Effector CD4-positive, alpha-beta T cell (primary cell): ENCODE measurements around the gene TEX22.

ENCODE experiments used
- DNase-seq: peaks from one replicate; pipeline ENCODE4 v3.0.0-alpha.2; 2020

The TEX22 gene

DNA sequence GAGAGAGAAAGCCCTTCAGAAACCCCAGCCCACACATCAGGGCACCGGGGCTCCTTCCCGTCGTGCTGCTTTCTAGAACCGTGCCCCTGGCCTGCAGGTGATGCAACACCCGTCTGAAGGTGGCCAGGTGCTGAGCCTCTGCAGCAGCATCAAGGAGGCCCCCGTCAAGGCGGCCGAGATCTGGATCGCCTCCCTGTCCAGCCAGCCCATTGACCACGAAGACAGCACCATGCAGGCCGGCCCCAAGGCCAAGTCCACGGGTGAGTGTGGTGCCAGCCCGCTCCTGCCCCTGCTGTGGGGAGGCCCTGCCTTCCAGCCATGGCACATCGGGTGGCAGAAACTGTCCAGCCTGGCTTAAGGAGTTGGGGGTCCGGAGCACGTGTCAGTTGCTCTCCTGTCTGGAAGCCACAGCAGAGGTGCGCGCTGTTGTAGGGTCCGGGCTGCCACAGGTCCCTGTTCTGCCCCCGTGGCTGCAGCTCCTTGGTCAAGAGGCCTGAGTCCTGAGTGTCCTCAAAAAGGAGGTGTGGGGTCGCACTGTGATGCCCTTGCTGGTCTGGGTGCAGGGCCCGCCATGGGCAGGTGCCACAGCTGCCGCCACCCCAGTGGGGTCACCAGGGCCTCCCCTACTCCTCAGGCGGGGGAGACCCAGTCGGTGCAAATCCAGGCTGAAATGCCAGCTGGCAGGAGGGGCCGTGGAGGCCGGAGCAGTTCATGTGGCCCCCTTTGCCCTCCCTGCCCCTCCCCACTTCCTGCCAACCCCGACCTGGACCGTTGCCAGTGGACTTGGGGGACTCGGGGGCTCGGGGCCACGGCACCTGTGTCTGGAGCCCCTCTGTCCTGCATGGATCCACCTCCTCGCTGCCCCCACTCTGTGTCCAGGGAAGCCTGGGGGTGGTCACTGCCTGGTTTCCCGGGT is 31.0 kb upstream of the TEX22 start:
- no peak for DNase-seq

DNA sequence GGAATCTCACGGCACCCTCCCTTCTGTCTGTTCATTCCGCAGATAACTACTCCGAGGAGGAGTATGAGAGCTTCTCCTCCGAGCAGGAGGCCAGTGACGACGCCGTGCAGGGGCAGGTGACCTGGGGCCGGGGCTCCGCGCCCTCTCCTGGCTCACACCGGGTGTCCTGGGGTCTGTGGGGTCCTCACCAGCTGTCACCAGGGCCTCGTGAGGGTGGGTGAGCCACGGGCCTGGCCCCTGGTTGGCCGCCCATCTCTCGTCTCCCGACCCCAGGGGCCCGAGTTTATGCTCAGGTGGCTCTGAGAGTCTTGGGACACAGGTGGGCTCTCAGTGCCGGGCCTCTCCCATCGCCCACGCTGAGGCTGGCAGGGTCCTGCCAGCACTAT is 30.3 kb upstream of the TEX22 start:
- no peak for DNase-seq

DNA sequence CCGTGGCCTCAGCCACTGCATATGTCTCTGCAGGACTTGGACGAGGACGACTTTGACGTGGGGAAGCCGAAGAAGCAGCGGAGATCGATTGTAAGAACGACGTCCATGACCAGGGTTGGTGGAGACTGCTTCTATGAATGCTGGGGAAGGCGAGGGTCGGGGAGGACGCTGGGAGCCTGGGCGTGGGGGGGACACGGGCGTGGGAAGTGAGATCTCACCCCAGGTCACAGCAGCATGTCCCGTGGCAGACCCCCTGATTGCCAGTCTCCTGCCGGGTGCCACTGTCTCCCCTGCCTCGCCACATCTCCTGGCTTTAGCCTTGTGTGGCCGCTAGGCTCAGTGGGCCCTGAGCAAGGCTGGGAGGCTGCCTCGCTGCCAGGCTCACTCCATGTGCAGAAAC is 29.9 kb upstream of the TEX22 start:
- DNase-seq, result no peak

DNA sequence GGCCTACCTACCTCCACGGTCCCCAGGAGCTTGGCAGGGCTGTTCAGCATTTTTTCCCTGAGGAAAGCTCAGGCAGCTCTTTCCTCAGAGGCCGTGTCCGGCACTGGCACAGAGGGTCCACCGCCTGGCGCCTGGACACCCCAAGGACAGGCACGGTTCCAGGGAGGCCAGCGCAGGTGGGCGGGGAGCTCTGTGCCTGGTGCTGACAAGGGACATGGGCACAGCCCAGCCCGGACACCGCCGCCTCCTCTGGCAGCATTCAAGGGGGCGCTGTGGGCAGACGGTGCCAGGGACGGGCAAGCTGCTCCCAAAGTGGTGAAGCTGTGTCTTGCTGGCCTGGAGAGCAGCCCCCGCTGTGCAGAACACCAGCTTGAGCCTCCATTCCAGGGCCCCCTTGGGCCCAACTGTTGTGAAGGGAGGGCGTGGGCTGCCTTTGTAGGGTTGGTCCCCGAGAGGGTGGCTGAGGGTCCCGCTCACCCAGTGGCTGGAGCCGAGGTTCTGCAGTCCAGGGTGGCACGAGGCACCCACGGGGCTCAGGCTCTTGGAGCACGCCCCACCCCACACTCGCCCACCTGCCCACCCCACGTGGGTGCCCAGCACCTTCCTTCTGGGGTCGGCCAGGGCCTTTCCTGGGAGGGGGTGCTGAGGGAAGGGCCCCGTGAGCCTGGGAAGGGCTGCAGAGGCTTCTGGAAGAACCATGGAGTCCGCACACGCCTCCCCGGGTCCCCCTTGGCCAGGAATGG is 29.3 kb upstream of the TEX22 start:
- DNase-seq, result no peak

DNA sequence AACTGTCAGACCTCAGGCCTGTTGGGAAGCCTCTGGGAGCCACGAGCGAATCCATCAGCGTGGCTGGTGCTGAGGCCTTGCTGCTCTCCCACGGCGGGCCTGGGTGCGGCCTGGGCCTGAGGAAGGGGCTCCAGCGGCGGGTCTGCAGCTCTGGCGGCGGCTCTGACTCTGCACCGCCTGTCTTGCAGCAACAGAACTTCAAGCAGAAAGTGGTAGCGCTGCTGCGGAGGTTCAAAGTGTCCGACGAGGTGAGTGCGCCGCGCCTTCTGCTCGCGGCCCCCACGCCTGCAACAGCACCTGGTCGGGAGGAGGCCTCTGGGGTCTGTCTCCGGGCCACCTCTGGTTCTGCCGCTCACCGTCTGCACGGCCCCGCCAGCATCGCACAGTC is 28.7 kb upstream of the TEX22 start:
- no peak for DNase-seq

DNA sequence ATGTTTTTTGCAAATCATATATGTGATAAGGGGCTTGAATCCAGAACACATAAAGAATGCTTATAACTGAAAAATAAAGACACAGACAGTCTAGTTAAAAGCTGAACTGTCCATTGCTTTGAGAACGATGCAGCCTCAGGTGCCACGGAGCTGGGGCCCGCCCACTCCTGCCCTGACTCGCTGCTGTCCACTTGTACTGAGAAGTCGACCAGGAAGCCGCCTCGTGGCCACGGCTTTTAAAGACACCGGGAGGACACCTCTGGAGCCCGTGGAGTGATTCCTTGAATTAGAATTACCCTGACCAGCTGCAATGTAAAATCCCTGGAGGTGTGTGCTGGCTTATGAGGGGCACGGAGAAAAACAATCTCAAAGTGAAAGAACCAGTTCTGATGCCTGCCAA is 23.9 kb upstream of the TEX22 start:
- no peak for DNase-seq

DNA sequence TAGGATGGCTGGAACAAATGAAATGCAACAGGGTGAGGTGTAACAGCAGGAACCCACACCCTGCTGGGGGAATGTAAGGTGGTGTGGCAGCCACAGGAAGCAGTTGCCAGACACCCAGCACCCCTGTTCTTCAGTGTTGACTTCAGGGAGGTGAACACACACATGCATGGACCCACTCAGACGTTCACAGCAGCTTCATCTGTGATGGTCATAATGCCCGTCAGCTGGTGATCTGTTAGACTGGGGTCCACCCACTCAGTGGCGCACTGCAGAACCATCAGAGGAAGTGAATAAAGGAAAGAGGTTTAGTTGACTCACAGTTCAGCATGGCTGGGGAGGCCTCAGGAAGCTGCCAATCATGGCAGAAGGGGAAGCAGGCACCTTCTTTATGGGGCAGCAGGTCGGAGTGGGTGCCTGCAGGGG is 22.7 kb upstream of the TEX22 start:
- no peak for DNase-seq

DNA sequence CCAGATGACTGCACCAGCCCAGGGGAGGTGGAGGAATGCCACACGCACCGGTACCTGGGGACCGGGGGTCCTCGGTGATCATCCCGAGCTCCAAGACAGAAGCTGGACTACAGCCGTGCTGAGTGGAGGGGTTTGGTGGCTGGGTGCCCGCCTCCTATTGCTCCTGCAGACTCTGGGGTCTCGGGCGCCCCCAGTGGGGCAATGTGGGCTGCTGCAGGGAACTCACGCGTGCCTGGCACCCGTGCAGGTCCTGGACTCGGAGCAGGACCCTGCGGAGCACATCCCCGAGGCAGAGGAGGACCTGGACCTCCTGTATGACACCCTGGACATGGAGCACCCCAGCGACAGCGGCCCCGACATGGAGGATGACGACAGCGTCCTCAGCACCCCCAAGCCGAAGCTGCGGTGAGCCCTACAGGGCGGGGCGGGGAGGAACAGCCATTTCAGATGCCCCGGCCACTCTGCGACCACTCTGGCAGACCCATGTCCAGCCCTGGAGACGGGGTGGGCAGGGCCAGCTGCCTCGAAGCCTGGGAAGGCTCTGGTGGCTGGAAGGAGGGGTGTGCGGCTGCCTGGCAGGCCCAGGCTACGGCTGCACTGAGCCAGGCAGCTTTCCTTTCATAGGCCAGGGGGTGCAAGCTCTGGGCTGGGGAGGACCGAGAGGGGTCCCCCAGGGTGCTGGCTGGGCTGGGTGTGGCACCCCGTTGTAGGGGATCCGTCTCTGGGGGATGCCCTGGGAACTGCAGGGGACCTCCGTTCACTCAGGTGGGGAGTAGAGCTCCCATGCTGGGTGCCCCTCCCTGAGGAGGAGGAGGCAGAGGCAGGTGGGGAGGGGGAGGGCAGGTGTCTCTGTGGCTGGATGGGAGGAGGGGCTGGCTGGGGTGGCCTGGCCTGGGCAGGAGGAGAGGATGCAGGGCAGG is 21.6 kb upstream of the TEX22 start:
- no peak for DNase-seq

DNA sequence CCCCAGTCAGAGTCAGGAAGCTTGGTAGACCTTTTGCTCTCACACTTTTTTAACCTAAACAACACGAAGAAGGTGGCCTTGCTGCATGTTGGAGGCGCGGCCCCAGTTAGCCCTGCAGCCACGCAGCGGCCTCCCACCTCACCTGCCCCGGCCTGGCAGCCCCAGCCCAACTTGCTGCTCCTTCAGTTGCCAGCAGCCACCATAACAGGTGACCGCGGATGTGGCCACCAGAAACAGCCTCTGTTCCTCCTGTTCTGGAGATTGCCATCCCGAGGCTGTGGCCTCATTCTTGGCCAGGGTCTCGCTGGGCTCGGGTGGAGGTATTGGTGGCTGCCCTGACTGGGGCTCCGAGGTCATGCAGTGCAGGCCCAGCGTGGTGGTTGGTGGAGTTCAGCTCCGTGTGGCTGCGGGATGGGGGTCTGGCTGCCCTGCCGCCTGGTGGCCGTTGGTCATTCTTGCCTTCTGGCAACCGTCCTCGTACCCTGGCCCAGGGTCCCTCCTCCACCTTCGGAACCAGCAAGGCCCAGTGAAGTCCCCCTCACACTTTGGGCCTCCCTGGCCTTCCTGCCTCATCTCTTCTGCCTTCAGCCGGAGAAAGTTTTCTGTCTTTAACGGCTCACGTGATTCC is 20.7 kb upstream of the TEX22 start:
- DNase-seq, result no peak

DNA sequence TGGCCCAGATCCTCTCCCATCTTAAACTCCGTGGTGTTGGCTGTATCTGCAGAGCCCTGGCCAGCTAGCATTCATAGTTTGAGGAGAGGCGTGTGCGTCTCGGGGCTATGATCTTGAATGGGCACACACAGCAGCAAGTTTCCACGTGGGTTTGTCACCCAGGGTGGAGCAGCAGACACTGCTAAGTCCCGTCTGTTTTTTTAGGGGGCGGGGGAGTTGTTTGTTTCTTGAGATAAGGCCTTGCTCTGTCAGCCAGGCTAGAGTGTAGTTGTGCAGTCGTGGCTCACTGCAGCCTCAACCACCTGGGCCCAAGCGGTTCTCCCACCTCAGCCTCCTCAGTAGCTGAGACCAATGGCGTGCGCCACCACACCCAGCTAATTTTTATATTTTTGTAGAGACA is 20.1 kb upstream of the TEX22 start:
- DNase-seq, result no peak

DNA sequence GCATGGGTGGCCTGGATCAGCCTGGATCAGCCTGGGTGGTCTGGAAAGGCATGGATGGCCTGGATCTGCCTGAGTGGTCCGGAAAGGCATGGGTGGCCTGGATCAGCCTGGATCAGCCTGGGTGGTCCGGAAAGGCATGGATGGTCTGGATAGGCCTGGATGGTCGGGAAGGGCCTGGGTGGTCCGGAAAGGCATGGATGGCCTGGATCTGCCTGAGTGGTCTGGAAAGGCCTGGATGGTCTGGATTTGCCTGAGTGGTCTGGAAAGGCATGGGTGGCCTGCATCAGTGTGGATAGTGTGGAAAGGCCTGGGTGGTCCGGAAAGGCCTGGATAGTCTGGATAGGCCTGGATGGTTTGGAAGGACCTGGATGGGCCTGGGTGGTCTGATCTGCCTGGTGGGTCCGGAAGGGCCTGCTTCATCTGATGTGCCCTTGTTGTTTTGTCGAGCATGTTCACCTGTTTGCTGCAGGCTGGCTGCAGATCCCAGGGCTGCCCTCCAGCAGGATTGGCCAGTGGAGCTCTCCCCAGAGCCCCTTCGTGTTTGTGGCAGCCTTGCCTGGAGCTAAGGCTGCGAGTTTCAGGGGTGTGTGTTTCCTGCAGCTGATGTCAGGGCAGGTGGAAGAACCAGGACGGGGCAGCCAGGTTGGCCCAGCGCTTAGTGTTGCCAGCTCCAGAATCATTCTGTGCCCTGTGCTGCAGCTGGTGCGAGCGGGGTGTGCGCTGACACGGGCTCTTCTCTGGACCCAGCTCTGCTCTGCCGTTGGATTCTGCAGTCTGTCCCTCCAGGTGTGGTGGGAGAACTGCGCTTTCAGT is 19.3 kb upstream of the TEX22 start:
- DNase-seq, result no peak

DNA sequence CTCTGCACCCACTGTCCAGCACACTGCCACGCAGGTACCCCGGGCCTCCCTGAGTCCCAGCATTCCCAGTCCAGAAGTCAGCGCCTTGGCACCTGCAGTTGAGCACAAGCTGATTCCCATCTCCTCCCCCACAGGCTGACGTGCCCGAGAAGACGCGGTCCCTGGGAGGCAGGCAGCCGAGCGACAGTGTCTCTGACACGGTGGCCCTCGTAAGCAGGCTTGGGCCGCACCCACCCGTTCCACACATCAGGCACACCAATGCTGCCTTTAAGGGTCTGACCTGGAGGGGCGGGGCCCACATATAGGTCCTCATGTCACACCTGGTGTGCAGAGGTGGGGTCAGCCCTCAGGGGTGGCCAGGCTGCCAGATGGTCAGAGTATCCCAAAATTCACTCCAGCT is 18.4 kb upstream of the TEX22 start:
- DNase-seq, result no peak

DNA sequence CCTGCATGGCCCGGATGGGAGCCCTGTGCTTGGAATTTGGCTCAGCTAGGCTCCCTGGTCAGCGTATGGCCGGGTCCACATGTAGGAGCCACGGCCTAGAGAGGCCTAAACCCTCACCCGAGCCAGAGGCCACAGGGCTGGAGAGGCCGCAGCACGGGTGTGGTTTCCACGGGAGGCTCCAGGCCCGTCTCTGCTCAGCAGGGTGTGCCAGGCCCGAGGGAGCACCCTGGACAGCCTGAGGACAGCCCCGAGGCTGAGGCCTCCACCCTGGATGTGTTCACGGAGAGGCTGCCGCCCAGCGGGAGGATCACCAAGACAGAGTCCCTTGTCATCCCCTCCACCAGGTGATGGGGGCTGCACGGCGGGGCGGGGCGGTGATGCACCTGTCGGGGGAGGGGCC is 17.6 kb upstream of the TEX22 start:
- DNase-seq, result no peak

DNA sequence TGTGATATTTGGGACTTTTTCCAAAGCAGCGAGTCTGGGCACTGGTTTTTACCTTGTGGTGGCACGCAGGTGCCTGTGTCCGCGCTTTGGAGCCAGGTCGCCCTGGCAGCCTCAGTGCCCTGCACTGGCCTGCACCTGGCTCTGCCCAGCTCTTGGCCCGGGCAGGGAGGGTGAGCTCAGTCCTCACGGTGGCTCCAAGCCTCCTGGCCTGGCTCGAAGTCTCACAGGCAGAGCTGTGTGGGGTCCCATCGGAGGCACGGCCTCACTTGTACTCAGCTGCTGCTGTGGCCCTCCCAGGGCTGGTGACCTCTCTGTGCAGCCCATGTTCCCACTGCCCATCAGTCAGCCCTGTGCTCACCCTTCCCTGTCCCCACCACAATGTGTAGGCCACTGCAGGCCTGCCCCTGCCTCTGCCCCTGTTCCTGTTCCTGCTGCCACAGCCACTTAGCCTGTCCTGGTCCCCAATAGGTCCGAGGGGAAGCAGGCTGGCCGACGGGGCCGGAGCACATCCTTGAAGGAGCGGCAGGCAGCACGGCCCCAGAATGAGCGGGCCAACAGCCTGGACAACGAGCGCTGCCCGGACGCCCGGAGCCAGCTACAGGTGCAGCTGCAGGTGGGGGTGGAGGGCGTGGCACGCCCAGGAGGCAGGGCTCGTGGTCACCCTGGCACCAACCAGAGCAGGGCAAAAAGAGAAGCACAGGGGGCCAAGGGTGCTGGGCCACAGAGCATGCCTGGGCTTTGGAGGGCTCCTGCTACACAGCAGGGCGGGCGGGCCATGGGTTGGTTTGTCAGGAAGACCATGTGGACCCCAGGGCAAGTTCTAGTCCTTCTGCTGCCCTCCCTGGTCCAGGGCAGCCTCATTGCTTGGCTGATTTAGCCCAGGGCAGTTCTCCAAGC is 16.6 kb upstream of the TEX22 start:
- no peak for DNase-seq

DNA sequence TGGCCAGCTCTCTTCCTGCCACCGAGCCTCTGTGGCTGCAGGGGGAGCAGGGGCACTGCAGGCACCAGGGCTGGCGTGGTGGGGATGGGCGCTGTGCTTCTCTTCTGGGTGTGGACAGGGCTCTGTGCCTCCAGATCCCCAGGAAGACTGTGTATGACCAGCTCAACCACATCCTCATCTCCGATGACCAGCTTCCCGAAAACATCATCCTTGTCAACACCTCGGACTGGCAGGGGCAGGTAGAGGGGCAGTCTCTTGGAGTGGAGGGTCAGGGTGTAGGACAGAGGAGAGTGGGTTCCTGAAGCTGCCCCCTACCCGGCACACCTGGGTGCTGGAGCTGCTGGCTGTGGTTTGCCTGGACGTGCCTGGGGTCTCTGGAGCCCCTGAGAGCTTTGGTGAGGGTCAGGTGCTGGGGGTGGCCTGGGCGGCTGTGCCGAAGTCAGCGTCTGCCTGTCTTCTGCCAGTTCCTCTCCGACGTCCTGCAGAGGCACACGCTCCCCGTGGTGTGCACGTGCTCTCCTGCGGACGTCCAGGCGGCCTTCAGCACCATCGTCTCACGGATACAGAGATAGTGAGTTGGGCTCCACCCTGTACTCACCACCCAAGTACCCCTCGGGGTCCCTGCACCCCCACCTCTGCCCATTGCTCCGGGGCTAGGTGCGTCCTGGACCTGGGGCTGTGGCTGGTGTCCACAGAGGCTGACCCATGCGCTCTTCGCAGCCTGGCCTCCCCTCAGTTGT is 15.8 kb upstream of the TEX22 start:
- DNase-seq, result no peak

DNA sequence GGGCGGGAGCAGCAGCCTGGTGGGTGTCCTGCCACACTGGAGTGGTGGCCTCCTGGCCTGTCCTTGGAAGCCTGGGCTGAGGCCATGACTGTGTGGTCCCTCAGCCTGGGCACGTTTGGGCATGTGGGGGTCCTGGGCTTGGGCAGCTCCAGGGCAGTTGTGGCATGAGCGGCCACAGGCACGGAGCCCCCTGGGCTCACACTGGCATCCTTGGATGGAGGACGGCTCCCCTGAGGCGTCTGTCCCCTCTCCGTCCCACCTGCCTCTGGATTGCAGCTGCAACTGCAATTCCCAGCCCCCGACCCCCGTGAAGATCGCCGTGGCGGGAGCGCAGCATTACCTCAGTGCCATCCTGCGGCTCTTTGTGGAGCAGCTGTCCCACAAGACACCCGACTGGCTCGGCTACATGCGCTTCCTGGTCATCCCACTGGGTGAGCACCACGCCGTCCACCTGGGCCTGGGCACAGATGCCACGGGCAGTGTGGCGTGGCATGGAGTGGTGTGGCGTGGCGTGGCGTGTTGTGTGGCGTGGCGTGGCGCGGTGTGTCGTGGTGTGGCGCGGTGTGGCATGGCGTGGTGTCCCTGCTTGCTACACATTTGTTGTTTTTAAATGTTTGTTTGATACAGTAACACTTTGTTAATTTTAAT is 15.1 kb upstream of the TEX22 start:
- no peak for DNase-seq

DNA sequence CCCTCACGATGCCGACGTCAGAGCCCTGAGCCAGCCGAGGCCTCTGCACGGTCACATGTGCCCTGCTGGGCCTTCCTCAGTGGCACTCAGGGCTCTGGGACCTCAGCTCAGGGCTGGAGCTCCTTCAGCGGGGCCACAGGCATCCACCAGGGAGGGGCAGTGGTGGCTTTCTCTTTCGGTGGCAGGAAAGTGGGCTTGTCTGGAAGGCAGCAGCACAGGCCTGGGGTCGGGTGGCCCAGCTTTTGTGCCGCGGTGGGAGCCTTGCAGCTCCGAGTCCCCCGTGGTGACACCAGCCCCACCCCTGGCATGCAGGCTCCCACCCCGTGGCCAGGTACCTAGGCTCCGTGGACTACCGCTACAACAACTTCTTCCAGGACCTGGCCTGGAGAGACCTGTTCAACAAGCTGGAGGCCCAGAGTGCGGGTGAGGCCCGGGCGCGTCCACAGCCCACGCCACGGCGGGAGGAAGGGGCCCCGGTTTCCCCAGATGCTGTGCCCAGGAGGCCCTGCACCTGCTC is 14.2 kb upstream of the TEX22 start:
- no peak for DNase-seq

DNA sequence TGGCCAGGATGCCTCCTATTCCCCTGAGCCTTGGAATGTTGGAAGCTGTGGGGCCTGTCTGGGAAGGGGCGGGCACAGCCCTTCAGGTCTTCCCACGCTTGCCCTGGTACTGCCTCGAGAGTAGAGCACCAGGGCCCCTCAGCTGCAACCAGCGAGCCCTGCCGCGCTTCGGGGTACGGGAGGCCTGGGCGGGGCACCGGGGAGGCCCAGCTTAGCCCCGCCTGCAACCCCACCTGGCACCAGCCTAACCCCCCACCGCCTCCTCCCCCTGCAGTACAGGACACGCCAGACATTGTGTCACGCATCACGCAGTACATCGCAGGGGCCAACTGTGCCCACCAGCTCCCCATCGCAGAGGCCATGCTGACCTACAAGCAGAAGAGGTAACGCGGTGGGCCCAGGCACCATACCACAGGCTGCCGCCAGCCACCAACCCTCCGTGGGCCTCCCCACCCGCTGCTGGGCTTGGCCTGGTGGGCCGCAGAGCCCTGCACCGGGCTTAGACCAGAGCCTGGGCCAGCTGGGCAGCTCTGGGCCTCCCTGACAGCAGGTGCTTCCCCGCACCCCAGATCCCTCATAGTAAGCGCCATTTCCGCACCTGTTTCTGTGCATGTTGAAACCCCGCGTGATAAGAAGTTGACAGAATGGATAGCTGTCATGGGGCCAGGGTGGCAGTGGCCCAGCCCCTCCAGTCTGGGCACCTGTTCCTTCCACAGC is 13.6 kb upstream of the TEX22 start:
- DNase-seq, result no peak

DNA sequence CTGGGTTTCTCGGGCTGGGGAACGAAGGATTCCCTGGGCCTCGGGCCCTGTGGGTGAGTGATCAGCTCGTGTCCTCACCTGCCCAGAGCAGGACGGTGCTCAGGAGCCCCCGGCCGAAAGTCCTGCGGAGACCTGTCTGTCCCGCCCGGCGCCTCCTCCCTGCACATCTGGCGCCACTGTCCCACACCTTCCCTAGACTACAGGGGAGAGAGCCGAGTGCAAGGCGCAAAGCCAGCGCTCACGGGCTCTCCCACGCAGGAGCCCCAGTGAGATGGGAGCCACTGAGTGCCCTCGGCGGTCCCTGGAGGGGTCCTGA is 13.1 kb upstream of the TEX22 start:
- DNase-seq, result no peak
